GM18498 (cell line): ENCODE results near the gene AIFM3.
"Not testable (repeated sequence)": the region's sequence is repeated elsewhere in the genome, so short reads cannot be mapped to it uniquely, and the experiment has no call there.

Source experiments
- ATAC-seq: cut with Tn5 transposase; IDR thresholded peaks from one replicate; pipeline ENCODE4 v1.9.1; 2021; ENCODE audit warnings: mild to moderate bottlenecking, moderate library complexity; ENCODE audit not compliant: unreplicated experiment

AIFM3 gene

DNA sequence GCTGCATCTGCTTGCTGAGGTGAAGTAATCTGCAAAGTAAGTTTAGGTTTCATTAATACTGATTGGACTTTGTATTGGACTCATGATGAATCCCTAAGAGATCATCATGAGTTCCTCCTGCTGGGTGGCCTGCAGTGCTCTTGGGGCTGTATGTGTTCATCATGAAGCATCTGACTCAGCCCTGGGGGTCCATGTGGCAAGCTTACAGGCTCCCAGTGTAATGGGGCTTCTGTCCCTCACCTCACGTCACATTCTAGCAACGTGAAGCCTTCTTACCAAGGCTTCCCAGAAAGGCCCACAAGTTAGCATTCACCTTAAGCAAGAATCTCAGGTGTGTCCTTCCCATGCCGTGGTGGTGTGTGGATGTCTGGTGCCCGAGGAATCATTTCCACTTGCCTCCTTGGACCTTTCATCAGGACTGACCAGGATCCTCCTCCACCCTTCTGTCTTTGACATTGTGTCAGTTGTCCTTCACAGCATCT is 26.1 kb upstream of the AIFM3 start:
- ATAC-seq, result no peak

DNA sequence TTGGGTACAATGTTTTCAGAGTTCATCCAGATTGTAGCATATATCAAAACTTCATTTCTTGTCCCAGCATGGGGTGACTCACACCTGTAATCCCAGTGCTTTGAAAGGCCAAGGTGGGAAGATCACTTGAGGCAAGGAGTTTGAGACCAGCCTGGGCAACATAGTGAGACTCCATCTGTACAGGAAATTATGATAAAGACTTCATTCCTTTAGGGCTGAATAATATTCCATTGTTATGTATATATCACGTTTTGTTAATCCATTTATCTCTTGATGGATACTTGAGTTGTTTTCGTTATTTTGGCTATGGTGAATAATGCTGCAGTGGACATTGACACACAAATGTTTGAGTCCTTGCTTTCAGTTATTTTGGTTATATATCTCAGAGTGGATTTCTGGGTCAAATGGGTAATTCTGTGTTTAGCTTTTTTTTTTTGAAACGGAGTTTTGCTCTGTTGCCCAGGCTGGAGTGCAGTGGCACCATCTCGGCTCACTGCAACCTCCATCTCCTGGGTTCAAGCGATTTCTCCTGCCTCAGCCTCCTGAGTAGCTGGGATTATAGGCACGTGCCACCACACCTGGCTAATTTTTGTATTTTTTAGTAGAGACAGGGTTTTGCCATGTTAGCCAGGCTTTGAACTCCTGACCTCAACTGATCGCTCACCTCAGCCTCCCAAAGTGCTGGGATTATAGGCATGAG is 24.7 kb upstream of the AIFM3 start:
- not testable (repeated sequence) for ATAC-seq

DNA sequence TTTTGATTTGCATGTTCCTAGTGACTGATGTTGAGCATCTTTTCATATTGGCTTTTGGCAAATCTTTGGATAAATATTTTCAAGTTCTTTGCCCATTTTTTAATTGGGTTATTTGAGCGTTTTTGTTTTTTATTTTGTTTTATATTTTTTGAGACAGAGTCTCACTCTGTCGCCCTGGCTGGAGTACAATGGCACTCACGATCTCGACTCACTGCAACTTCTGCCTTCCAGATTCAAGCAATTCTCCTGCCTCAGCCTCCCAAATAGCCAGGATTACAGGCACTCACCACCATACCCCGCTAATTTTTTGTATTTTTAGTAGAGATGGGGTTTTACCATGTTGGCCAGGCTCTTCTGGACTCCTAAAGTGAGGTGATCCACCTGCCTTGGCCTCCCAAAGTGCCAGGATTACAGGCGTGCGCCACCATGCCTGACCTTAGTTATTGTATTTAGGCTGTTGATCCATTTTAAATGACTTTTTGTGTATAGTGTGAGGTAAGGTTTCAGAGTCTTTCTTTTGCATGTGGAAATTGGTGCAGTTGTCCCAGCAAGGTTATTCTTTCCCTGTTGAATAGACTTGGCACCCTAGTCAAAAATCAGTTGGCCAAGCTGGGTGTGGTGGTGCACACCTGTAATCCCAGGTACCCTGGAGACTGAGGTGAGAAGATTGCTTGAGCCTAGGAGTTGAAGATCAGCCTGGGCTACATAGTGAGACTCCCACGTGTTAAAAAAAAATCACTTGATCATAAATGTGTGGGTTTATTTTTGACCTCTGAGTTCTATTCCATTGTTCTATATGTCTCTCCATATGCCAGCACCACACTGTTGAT is 23.7 kb upstream of the AIFM3 start:
- ATAC-seq, result no peak

DNA sequence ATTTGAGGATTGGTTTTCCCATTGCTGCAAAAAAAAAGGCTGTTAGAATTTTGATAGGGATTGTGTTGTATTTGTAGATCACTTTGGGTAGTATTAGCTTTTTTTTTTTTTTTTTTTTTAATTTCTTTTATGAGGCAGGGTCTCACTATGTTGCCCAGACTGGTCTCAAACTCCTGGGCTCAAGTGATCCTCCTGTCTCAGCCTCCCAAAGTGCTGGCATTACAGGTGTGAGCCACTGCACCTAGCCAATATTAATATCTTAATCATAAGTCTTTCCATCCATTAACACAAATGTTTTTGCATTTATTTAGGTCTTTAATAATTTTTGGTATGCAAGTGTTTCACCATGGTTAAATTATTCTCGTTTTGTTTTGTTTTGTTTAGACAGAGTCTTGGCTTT is 23.0 kb upstream of the AIFM3 start:
- no peak for ATAC-seq

DNA sequence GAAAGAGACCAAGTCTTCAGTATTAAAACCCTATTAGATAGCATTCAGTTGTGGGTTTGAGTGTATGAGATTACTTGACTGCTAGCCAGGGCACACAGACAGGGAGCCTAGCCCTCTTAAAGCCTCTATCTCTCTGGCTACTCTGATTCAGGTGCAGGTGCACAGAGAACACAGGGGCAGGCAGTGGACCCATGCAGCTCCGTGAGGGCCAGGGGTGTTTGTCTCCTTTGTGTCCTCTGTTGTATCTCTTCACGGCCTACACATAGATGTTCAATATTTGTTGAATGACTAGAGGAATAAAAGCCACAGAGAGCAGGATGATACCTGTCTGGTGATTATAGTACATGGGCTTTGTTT is 21.5 kb upstream of the AIFM3 start:
- no peak for ATAC-seq

DNA sequence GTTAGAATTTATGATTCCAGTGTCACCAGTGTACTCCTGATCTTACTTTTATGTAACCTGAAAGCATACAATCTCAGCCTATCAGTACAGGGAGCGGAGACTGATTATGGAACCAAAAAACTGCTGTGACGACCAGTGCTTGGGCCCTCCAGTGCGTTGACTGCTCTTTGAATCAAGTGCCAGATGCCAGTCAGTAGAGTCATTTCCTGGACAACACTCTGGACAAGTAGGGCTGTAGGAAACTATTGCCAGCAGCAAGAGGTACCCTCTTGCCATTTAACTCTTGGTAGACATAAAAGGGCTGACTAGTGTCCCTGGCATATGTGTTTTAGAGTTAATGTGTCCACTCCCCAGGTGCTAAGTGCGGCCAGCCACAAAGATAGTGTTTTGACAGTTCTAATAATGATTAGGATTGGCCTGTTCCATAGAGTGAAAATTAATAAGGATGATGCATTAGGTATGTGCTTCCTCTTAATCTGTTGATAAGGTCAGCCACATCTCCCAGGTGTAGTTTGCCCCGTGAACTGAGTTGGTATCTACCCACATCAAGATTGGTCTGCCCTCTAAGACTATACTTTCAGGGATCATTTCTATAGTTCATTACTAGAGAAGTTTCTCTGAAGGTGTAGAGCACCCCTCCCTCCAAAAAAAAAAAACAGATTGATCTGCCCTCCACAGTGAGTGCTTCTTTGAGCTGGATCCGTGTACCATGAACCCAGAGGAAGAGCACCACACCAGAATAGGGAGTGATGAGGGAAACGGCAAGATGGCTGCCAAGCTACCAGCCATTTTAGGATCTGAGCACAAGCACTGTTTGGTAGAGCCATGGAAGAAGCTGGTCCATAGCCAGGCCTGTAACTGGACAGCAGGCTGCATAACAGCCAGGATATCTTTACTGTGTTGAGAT is 20.7 kb upstream of the AIFM3 start:
- no peak for ATAC-seq

DNA sequence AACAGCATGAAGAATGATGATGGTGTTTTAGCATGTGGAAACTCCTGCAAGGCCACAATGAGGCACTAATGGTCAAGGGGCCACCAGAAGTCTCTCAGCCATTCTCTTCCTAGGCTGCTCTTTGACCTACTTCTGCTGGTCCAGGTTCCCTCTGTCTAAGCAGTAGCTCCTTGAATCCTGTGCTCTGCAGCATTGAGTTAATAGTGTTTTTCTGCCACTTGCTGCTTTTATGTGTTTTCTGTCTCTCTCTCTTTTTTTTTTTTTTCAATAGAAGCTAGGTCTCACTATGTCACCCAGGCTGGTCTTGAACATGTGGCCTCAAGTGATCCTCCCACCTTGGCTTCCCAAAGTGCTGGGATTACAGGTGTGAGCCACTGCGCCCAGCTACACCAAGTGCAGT is 20.1 kb upstream of the AIFM3 start:
- no peak for ATAC-seq

DNA sequence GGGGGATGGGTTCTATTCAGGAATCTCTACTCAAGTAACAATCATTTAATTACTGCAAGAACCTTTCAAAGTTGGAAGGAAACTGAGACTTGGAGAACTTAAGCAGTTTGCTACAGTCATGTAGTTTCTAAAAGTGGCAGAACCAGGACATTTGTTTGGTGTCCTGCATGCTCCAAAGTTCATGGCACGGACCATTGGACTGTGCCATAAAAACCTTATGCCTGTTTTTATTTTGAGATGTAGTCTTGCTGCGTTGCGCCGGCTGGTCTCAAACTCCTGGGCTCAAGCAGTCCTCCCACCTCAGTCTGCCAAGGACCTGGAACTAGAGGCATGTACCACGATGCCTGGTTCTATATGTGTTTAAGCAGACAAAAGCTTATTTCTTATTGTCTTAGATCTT is 18.6 kb upstream of the AIFM3 start:
- ATAC-seq, result no peak

DNA sequence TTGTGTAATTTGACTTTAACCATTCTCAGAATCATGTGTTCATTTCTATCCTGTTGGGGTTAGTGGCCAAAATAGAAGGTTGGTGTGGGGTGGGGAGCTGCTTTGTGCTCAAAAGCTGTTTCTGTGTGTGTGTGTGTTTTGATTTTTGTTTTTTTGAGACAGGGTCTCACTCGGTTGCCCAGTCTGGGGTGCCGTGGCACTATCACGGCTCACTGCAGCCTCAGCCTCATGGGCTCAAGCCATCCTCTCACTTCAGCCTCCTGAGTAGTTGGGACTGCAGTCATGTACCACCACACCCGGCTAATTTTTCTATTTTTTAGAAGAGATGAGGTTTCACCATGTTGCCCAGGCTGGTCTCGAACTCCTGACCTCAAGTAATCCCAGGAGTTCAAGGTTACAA is 18.1 kb upstream of the AIFM3 start:
- no peak for ATAC-seq

DNA sequence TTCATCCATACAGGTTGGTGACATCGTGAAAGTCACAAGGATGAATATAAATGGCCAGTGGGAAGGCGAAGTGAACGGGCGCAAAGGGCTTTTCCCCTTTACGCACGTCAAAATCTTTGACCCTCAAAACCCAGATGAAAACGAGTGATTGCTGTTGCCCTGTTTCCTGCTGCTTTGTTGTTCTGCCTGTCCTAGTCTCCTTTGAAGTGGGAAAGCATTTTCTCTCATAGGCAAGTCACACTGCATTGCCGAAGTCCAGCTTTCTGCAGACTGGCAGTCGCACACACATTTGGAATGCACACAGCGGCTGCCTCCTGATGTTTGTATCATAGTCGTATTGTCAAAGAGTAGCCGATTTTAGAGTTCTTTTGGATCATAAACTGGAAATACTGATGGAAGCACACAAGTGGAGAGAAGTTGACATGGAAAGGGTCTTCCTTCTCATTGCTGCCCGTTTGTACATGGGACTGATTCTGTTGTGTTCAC is 17.3 kb upstream of the AIFM3 start:
- no peak for ATAC-seq

DNA sequence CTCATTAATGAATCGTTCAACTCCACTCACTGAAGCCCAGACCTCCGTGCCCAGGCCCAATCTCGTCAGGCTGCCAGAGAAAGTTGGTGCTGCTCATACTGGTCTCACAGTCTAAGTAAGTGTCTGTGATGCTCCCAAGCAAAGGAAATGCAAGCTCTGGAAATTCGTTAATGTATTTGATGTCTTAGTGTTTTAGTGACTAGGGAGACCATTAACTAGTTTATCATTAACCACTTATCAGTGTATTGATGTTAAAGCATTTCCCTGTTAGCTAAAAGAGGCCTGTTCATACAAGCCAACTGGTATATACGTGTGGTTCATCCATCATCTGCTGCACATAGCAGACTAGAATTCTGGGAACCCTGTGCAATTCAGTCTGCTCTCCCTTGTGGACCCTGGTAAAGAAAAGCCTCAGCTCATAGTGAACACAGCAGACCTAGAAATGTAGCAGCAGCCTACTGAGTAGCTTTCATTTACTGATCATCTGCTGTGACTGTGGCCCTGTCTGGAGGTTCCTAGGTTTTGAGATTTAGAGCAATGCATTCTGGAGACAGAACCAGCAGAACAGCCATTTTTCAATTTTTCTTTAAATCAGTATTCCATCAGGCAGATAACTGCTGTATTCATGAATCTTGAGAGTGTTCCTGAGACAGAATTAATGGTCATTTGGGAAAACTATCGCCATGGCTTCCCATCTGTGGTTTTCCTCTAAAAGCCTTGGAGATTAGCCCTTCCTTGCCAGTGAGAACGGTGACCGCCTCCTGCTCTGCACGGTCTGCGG is 15.7 kb upstream of the AIFM3 start:
- no peak for ATAC-seq

DNA sequence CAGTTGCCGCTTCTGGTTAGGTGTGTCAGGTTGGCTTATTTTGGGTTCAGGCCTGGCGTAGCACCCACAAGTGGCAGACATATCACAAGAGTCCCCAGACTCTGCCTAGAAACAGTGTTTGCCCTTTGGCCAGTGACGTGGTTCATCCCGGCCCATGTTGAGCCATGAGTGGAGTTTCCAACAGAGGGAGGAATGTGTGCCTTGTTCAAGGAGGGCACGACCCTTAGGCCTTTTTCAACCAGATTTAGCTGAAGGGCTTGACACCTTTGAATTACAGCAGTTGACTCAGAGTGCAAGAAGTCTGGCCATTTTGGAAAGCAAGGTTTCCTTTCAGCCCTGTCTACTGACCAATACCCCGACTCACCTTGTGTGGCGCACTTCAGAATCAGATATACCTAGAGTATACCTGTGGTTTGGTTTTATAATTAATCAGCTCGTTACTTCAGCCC is 15.1 kb upstream of the AIFM3 start:
- no peak for ATAC-seq

DNA sequence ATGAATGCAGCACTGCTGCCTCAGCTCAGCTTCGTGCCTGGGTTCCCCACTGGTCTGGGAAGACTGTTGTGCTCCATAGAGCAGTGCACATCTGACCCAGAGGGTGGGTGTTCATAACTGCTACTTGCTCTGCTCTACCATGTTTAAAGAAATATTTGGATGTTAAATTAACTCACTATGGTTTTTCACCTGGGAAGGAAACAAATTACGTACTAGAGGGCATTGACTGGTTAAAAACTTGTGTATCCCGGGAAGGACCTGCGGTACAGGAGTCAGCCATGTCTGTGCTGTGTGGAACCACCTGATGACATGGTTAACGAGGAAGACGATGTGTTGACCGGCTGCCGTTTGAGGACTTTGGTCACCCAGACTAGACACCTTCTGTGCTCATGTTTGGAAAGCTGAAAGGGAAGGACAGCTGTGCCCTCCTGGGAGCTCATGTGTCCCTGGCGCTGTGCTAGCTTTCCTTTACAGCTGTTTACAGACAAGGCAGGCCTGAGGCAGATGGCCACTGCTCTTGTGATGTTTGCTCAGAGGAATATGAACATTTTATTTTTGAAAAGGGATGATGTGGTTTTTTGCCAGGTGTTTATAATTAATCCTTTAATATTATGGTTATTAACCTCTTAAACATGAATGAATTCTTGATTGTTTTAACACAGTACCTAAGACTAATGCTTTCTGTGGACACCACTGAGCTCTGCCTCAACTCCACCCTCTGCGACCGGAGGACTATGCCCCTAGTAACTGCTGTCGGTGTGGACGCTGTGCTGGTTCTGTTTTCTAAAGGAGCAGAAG is 14.3 kb upstream of the AIFM3 start:
- no peak for ATAC-seq

DNA sequence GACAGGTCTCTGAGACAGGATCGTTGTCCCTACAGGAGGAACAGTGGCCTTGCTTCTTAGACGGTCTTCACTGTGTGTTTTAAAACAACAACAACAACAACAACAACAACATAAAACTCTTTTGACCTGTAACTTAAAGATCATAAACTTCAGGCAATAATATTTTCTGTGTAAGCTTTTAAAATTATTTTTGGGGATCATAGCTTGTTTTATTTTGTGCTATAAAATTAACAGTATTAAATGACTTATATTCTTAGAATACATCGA is 13.8 kb upstream of the AIFM3 start:
- ATAC-seq, result no peak

DNA sequence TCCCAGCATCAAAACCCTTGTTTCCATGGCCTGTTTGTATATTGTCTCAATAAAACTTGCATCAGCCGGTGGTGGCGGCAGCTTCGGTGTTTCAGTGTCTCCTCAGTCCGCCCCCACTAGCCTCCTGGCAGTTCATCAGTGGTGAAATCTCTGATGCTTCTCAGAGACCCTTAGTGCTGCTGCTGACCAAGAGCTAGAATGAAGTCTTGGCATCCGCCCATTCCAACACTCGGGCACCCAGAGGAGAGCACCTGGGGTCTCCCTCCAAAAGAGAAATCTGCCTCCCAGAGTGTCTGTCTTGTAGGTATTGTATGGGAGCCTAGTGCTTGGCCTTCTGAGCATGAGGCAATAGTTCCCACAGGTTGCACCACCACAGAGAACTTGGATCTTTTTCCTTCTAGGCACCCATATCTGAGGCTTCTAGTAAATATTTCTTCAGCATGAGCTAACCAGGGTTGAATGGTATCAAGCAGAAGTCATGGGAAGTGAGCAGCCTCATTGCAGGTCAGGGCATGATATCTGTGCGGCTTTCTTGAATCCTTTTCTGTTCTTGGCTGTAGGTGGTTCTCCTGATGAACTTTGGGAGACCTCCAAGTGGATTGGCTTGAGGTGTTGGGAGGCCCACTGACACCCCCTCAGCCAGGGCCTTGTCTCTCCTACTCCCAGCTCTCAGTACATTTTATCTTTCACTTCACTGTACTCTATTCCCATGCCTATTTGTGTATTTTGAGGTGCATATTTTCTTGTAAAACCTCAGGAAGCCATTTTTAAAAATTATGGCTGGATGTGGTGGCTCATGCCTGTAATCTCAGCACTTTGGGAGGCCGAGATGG is 13.2 kb upstream of the AIFM3 start:
- ATAC-seq, result no peak

DNA sequence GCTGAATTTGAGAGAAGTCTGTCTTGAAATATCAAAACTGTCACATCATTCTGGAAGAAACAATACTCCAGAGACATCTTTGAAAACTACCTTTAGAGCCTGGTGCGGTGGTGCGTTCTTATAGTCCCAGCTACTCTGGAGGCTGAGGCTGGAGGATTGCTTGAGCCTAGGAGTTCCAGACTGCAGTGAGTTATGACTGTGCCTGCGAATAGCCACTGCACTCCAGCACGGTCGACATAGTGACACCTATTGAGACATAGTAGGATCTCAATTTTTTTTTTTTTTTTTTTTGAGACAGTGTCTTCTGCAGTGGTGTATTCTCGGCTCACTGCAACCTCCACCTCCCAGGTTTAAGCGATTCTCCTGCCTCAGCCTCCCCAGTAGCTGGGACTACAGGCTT is 11.5 kb upstream of the AIFM3 start:
- ATAC-seq, result no peak

DNA sequence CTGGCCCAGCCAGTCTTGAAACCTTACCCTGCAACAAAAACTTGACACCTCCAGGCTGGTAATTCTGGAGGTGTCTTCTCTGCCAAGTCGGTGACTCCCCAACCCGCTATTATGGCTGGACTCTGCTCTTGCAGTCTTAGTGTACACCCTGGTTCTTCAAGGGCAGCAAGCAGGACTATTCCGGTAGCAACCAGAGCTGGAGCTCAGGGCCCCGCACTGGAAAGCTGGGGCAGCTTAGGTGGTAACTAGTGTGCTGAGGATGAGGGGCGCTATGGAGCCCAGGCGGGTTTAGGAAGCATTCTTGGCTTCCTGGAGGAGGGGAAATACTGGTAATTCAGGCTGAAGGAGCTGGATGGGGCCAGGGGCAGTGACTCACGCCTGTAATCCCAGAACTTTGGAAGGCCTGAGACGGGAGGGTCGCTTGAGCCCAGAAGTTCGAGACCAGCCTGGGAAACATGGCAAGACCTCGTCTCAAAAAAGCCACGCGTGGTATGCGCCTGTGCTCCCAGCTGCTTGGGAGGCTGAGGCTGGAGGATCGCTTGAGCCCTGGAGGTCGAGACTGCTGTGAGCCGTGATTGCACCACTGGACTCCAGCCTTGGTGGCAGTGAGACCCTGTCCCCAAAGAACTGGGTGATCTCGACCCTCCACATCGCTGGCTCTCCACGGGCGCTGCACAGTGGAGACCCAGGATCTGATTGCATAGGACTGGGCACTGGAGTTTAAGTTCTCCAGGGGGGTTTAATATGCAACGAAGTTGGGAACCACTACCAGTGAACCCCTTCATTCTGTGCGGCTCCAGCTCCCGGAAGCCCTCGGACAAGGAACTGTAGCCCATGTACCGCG is 10.6 kb upstream of the AIFM3 start:
- ATAC-seq, result no peak

DNA sequence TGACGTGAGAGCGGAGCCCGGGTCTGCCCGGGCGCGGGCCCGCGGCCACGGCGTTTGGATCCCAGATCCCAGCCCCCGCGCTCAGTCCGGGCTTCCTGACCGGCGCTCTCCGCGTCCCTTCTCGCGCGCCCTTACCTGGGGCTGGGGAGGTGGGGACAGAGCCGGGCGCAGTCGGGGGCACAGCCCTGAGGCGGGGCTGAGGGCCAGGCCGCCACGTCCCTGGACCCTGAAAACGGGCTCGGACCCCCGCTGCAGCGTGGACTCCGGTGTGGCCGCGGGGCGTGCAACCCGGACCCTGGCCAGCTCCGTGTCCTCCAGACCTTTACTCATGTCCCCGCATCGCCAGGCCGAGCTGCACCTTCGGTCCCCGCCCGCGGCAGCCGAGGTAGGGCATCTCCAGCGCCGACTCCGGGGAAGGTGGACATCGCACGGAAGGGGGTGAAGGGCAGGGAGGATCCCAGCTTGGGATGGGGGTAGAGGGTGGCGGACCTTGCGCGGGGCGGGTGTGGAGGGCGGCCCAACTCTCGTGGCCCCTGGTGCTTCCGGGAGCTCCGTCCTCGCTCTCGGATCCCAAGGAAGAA is 9.9 kb upstream of the AIFM3 start:
- ATAC-seq, result no peak
